ENCODE measurements around the gene OXCT1.

OXCT1 gene

GRCh38 chr5:41707853-41708603 lies 162.2 kb downstream of the OXCT1 start:
- no peak for TF ChIP-seq GATA3 (IDR thresholded peaks at IDR 0.05; ENCODE audit: low read depth, low read length)
- TF ChIP-seq GATA2 (IDR thresholded peaks at IDR 0.05; ENCODE audit: low read depth, low read length), result no peak

- TF ChIP-seq GATA2 (IDR thresholded peaks at IDR 0.05; ENCODE audit: low read depth, low read length) (no peak), GATA3 (IDR thresholded peaks at IDR 0.05; ENCODE audit: low read depth, low read length) (no peak)
Measured at GRCh38 chr5:41695920-41696582, 174.2 kb downstream of the OXCT1 start.

- TF ChIP-seq GATA2 (IDR thresholded peaks at IDR 0.05; ENCODE audit: low read depth, low read length) (no peak), GATA3 (IDR thresholded peaks at IDR 0.05; ENCODE audit: low read depth, low read length) (no peak)
Measured at GRCh38 chr5:41686767-41687166, 183.5 kb downstream of the OXCT1 start.

GRCh38 chr5:41686191-41686590 lies 184.0 kb downstream of the OXCT1 start:
- TF ChIP-seq GATA3 (IDR thresholded peaks at IDR 0.05; ENCODE audit: low read depth, low read length) (no peak), GATA2 (IDR thresholded peaks at IDR 0.05; ENCODE audit: low read depth, low read length) (no peak)

- TF ChIP-seq GATA3 (IDR thresholded peaks at IDR 0.05; ENCODE audit: low read depth, low read length) (no peak), GATA2 (IDR thresholded peaks at IDR 0.05; ENCODE audit: low read depth, low read length) (no peak)
Measured at GRCh38 chr5:41683181-41683580, 187.0 kb downstream of the OXCT1 start.

GRCh38 chr5:41682641-41683040 lies 187.6 kb downstream of the OXCT1 start:
- no peak for TF ChIP-seq GATA3 (IDR thresholded peaks at IDR 0.05; ENCODE audit: low read depth, low read length)
- no peak for TF ChIP-seq GATA2 (IDR thresholded peaks at IDR 0.05; ENCODE audit: low read depth, low read length)

GRCh38 chr5:41681840-41682239 lies 188.4 kb downstream of the OXCT1 start:
- TF ChIP-seq GATA3 (IDR thresholded peaks at IDR 0.05; ENCODE audit: low read depth, low read length) (no peak), GATA2 (IDR thresholded peaks at IDR 0.05; ENCODE audit: low read depth, low read length) (no peak)

Measured in SH-SY5Y (cell line).